Progenitor cell of endocrine pancreas (in vitro differentiated cells): ENCODE data around the gene GRK2. TPM values are rescaled to one million over a fixed set of nuclear protein-coding genes. Genes with fewer than 3 reads are reported as not detected.

Experiments
- DNase-seq: peaks from one replicate; pipeline ENCODE4 v3.0.0; 2021; ENCODE audit warnings: low spot score; ENCODE audit not compliant: unreplicated experiment
- H3K27ac Mint-ChIP-seq: 2 replicates; pipeline ENCODE4 v1.8.0; 2021; ENCODE audit warnings: mild to moderate bottlenecking, moderate library complexity, mixed read lengths
- H3K27me3 Mint-ChIP-seq: 2 replicates; pipeline ENCODE4 v1.8.0; 2021; ENCODE audit warnings: mixed read lengths
- H3K36me3 Mint-ChIP-seq: 2 replicates; pipeline ENCODE4 v1.8.0; 2022; ENCODE audit warnings: mixed read lengths; ENCODE audit not compliant: insufficient read depth
- H3K4me1 Mint-ChIP-seq: 2 replicates; pipeline ENCODE4 v1.8.0; 2021; ENCODE audit warnings: low read depth, mixed read lengths
- H3K4me3 Mint-ChIP-seq: 2 replicates; pipeline ENCODE4 v1.8.0; 2021; ENCODE audit warnings: low read depth, mild to moderate bottlenecking, moderate library complexity, mixed read lengths
- H3K9me3 Mint-ChIP-seq: 2 replicates; pipeline ENCODE4 v1.8.0; 2021; ENCODE audit warnings: low read depth, mixed read lengths
- total RNA-seq: library from RNA; stranded (reverse); gene quantifications from 2 replicates; pipeline ENCODE4 v1.2.1, GENCODE V29; 2021
- TF ChIP-seq, protein P1 (sequence below): fragments of 200-600 bp; sonication (generic); IDR thresholded peaks from one replicate; pipeline ENCODE4 v1.5.0; 2021; ENCODE audit warnings: antibody characterized with exemption, mild to moderate bottlenecking; ENCODE audit not compliant: unreplicated experiment

The GRK2 gene
- total RNA-seq, 1 donor from 2014 or later, result 53.0 TPM

DNA sequence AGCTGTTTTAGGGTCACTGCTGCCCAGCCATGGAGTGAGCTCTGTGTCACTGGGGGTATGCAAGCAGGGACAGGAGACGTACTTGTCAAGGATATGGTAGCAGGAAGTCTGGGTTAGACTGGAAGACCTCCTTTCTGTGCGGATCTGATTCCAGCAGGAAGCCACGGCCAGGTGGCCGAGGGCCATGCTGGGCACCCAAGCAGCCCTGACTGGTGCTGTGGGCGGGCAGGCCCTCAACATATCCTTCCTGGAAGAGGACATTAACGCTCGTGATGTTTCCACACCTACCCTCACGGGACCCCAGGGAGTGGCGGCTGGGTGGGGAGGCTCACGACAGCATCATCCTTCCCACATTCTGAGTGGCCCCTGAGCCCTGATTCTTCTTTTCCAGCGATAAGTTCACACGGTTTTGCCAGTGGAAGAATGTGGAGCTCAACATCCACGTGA, 14.1 kb downstream of the GRK2 start:
- no peaks in the 10 kb centered on the region for H3K9me3 Mint-ChIP-seq
- H3K27ac Mint-ChIP-seq, result no peak overlapping the region
- no peak for DNase-seq
- H3K27me3 Mint-ChIP-seq, result no peaks in the 10 kb centered on the region
- H3K4me1 Mint-ChIP-seq, result no peaks in the 10 kb centered on the region
- peaks cover 6% of the 10 kb centered on the region for H3K36me3 Mint-ChIP-seq
- TF ChIP-seq, protein P1, sequence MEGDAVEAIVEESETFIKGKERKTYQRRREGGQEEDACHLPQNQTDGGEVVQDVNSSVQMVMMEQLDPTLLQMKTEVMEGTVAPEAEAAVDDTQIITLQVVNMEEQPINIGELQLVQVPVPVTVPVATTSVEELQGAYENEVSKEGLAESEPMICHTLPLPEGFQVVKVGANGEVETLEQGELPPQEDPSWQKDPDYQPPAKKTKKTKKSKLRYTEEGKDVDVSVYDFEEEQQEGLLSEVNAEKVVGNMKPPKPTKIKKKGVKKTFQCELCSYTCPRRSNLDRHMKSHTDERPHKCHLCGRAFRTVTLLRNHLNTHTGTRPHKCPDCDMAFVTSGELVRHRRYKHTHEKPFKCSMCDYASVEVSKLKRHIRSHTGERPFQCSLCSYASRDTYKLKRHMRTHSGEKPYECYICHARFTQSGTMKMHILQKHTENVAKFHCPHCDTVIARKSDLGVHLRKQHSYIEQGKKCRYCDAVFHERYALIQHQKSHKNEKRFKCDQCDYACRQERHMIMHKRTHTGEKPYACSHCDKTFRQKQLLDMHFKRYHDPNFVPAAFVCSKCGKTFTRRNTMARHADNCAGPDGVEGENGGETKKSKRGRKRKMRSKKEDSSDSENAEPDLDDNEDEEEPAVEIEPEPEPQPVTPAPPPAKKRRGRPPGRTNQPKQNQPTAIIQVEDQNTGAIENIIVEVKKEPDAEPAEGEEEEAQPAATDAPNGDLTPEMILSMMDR, result no peak
- no peak overlapping the region for H3K4me3 Mint-ChIP-seq

DNA sequence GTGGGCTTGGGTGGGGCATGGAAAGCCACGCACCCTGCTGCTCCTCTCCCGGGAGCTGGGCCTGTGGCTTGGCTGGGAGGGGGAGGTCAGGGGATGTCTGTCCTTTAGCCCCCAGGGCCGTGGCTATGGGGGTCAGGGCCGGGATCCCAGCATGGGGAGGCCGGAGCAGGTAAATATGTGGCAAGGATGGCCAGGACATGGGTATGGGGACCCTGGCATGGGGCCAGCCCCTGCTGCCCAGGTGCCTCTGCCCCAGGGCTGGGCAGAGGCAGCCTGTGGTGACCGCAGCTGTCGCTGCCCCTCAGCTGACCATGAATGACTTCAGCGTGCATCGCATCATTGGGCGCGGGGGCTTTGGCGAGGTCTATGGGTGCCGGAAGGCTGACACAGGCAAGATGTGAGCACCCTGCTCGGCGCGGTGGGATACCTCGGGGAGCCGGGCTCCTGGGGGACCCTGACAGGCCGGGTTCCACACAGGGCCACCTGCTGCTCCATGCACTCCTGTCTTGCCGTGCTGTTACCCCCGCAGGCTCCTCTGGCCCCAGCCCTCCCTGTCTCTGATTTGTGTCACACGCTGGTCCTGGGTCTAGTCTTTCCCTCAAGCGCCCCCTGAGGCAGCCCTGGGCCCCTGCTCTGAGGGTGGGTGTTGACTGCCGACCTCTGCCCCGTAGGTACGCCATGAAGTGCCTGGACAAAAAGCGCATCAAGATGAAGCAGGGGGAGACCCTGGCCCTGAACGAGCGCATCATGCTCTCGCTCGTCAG, 14.7 kb downstream of the GRK2 start:
- Mint-ChIP-seq H3K36me3 (peaks cover 6% of the 10 kb centered on the region), H3K9me3 (no peaks in the 10 kb centered on the region), H3K27ac (no peak overlapping the region), H3K4me3 (no peak overlapping the region), H3K4me1 (no peaks in the 10 kb centered on the region), H3K27me3 (no peaks in the 10 kb centered on the region)
- TF ChIP-seq, protein P1, result no peak
- DNase-seq, result no peak

DNA sequence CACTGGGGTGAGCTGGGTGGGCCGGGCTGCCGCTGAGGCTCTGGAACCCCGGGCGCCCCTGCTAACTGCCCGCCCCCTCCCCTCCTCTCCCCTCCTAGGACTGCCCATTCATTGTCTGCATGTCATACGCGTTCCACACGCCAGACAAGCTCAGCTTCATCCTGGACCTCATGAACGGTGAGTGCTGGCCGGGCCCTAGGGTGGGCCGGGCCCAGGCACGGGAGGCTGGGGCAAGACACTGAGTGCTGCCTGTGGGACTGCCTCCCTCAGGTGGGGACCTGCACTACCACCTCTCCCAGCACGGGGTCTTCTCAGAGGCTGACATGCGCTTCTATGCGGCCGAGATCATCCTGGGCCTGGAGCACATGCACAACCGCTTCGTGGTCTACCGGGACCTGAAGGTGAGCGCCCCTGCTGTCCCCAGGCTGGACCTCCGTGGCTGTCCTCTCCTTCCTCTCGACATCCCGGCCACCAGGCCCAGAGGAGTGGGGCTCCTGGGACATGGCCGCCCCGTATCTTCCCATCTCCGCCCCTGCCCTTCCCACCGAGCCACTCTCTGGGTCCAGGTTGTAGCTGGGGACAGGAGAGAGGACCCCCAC, 15.4 kb downstream of the GRK2 start:
- H3K4me3 Mint-ChIP-seq, result no peak overlapping the region
- TF ChIP-seq, protein P1, result no peak
- H3K36me3 Mint-ChIP-seq, result peaks cover 6% of the 10 kb centered on the region
- H3K27ac Mint-ChIP-seq, result no peak overlapping the region
- DNase-seq, result no peak
- no peaks in the 10 kb centered on the region for H3K9me3 Mint-ChIP-seq
- no peaks in the 10 kb centered on the region for H3K27me3 Mint-ChIP-seq
- H3K4me1 Mint-ChIP-seq, result no peaks in the 10 kb centered on the region

DNA sequence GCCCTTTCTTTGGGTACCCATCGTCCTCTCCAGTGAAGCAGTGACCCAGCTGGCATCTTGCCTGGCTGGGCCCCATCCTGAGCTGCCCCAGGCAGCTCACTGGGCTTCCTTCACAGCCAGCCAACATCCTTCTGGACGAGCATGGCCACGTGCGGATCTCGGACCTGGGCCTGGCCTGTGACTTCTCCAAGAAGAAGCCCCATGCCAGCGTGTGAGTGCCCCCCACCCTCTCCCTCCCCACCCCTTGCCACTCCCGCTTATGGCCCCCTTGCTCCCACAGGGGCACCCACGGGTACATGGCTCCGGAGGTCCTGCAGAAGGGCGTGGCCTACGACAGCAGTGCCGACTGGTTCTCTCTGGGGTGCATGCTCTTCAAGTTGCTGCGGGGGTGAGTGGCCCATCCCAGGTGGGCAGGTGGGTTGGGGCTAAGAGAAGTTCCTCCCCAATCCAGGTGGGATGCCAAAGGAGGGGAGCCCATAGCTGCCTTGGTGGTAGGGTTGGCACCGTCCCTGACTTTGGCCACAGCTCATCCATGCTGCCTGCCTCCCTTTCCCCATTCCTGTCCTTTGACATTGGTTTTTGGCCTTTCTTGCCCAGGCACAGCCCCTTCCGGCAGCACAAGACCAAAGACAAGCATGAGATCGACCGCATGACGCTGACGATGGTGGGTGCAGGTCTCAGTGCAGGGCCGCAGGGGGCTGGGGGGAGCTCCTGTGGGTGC, 16.0 kb downstream of the GRK2 start:
- no peaks in the 10 kb centered on the region for H3K27me3 Mint-ChIP-seq
- H3K27ac Mint-ChIP-seq, result no peak overlapping the region
- peaks cover under 1% of the 10 kb centered on the region for H3K4me1 Mint-ChIP-seq
- no peaks in the 10 kb centered on the region for H3K9me3 Mint-ChIP-seq
- peaks cover 6% of the 10 kb centered on the region for H3K36me3 Mint-ChIP-seq
- TF ChIP-seq, protein P1, result no peak
- no peak for DNase-seq
- no peak overlapping the region for H3K4me3 Mint-ChIP-seq

DNA sequence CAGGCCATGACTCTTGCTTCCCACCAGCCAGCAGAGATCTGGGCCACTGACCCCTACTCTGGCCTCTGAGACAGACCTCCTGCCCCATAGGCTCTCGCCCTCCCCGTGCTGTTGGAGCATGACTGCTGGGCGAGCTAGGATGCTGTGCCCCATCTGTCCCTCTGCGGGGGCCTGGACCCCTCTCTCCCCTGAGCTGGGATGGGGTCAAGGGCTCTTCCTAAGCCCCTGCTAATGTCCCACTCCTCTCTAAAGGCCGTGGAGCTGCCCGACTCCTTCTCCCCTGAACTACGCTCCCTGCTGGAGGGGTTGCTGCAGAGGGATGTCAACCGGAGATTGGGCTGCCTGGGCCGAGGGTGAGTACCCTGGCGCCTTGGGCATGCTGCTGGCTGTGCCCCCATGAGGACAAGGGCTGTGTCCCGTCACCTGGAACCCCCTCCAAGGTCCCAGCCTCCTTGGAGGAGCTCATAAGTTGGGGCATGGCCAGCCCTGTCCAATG, 16.7 kb downstream of the GRK2 start:
- H3K27me3 Mint-ChIP-seq, result no peaks in the 10 kb centered on the region
- H3K27ac Mint-ChIP-seq, result no peak overlapping the region
- H3K36me3 Mint-ChIP-seq, result peaks cover 6% of the 10 kb centered on the region
- H3K9me3 Mint-ChIP-seq, result no peaks in the 10 kb centered on the region
- TF ChIP-seq, protein P1, result no peak
- peaks cover 7% of the 10 kb centered on the region for H3K4me1 Mint-ChIP-seq
- H3K4me3 Mint-ChIP-seq, result no peak overlapping the region
- no peak for DNase-seq
